Measurements from ENCODE around the gene AK9. TPM values are rescaled to one million over a fixed set of nuclear protein-coding genes. Genes with fewer than 3 reads are reported as not detected.

The AK9 gene
- total and polyA plus RNA-seq, 9 of the 15 experiments (the other 6 are each of a cell fraction or from before 2014, with no cell fraction given), result 0.59 to 1.9 (median 1.2) TPM

GRCh38 chr6:109628158-109629000, 62.6 kb downstream of the AK9 start:
- BruUV-seq (replicated peaks), result no TSS peak
- Histone ChIP-seq H3K4me2 (ENCODE audit: insufficient read depth, low read length) (no peak overlapping the region), H3K4me1 (replicated peaks in 1 of 2; ENCODE audit: control insufficient read depth in 2 of 2, insufficient read depth in 2 of 2, low read length in 2 of 2) (no peaks in the 10 kb centered on the region), H3K36me3 (ENCODE audit: control insufficient read depth, insufficient read depth, low read length) (no peaks in the 10 kb centered on the region), H3K27me3 (ENCODE audit: control insufficient read depth in 2 of 2, insufficient read depth in 2 of 2, low read length in 2 of 2) (no peaks in the 10 kb centered on the region; a peak in 1 of 5 replicates), H3K27ac (ENCODE audit: extremely low read depth, low read depth, low read length) (no peak overlapping the region), H4K20me1 (replicated peaks; ENCODE audit: control insufficient read depth, insufficient read depth, low read length) (no peaks in the 10 kb centered on the region), H3K79me2 (ENCODE audit: control insufficient read depth, insufficient read depth, low read length) (no peaks in the 10 kb centered on the region), H3K4me3 (no peak overlapping the region), H2AFZ (ENCODE audit: low read depth, low read length) (no peak overlapping the region), H3K9ac (ENCODE audit: insufficient read depth in 1 of 2, low read depth in 2 of 2, low read length in 2 of 2) (no peak overlapping the region), H3K9me1 (ENCODE audit: control insufficient read depth, insufficient read depth, low read length) (no peaks in the 10 kb centered on the region), H3K9me3 (replicated peaks; ENCODE audit: control insufficient read depth, insufficient read depth, low read depth, low read length) (no peaks in the 10 kb centered on the region)
- DNase-seq (ENCODE audit: extremely low read depth in 1 of 4, low spot score in 3 of 4), result no peak
- ChIA-PET POLR2A (no interaction called here), CTCF (ENCODE audit: low intra/inter-chr PET ratio) (no interaction called here)
- WGBS (ENCODE audit: insufficient coverage, low coverage, missing lambda C conversion rate), result 9% methylated on average over 4 of the region's 4 CpGs
- no peak for ATAC-seq
- FAIRE-seq, result no peak
- intact Hi-C loops (cut with micrococcal nuclease) (no loop called here), in situ Hi-C loops (cut with MboI) (no loop called here)
- no peak for TF ChIP-seq CBX1 (IDR thresholded peaks at IDR 0.05; ENCODE audit: low read depth)
- TF ChIP-seq ZNF830 (CRISPR knock-in tag; IDR thresholded peaks at IDR 0.05), result no peak
- no peak for TF ChIP-seq ZNF140 (CRISPR knock-in tag; IDR thresholded peaks at IDR 0.05)
- TF ChIP-seq DDX20 (tag; IDR thresholded peaks at IDR 0.05; ENCODE audit: low read depth), result no peak
- no peak for TF ChIP-seq ZNF655 (CRISPR knock-in tag; IDR thresholded peaks at IDR 0.05)
- no peak for TF ChIP-seq IRF1 (CRISPR knock-in tag; IDR thresholded peaks at IDR 0.05; ENCODE audit: borderline replicate concordance)
- no peak for TF ChIP-seq MTA2 (IDR thresholded peaks at IDR 0.05; ENCODE audit: low read depth)
- TF ChIP-seq ZNF311 (CRISPR knock-in tag; IDR thresholded peaks at IDR 0.05), result no peak
- no peak for TF ChIP-seq CUX1 (CRISPR knock-in tag; IDR thresholded peaks at IDR 0.05)
- TF ChIP-seq ZNF175 (CRISPR knock-in tag; IDR thresholded peaks at IDR 0.05; ENCODE audit: low read depth), result no peak
- no peak for TF ChIP-seq CBX5 (IDR thresholded peaks at IDR 0.05; ENCODE audit: borderline replicate concordance, low read depth)
- TF ChIP-seq MCM5 (IDR thresholded peaks at IDR 0.05; ENCODE audit: low read depth), result no peak
- no peak for TF ChIP-seq MNT (conservative IDR thresholded peaks at IDR 0.05)

Data from K562 (cell line).